A673 (cell line): ENCODE data around the gene IVL.

Source experiments
- CTCF ChIP-seq: fragments of 300-800, 200-600 bp; sonication (generic); conservative IDR thresholded peaks from 2 replicates; pipeline ENCODE4 v1.5.1; 2017; ENCODE audit warnings: low read depth, mild to moderate bottlenecking, antibody characterized with exemption, low read length, moderate library complexity, mixed read lengths
- EZH2 ChIP-seq: fragments of 200-600 bp; sonication (generic); IDR thresholded peaks from 2 replicates; pipeline ENCODE4 v1.6.1; 2017; ENCODE audit warnings: borderline replicate concordance, low read depth, mild to moderate bottlenecking, mixed read lengths, antibody characterized with exemption, low read length; ENCODE audit not compliant: poor library complexity, severe bottlenecking

DNA sequence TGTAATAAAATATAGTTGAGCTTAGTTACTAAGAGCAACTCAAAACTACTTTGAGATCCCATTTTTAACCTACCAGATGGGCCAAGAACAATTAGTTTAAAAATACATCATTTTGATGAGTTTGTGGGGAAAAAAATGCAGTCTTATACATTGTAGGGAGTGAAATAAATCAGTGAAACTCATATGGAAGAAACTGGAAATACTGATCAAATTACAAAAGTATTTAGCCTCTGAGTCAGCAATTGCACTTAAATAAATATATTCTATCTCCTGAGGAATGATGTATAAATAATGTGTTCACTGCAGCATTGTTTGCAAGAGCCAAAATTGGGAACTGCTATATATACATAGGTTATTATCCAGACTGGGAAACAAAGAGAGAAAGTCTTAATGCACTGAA is 34.9 kb upstream of the IVL start:
- TF ChIP-seq EZH2 (no peak), CTCF (no peak)
